Measurements from ENCODE around the gene LRRC53. TPM values are rescaled to one million over a fixed set of nuclear protein-coding genes. Genes with fewer than 3 reads are reported as not detected.

LRRC53 gene
- total and polyA plus RNA-seq, 2 of the 8 experiments (the other 6 are each of a cell fraction or from before 2014, with no cell fraction given) = not detected

- 94% methylated on average over 2 of the region's 2 CpGs; no CpG with 5 or more reads in 1 of the 2 experiments for WGBS, 2 experiments (ENCODE audit: extremely low coverage in 1 of 2, insufficient coverage in 1 of 2, insufficient read length in 1 of 2, insufficient replicate concordance in 2 of 2, low coverage in 1 of 2, low lambda C conversion rate in 2 of 2, missing lambda C conversion rate in 1 of 2)
- H3K56ac ChIP-seq (replicated peaks; ENCODE audit: insufficient read length, low read depth, low read length) = no peak overlapping the region
- no peak overlapping the region for H2AFZ ChIP-seq (ENCODE audit: low read length)
- H2BK12ac ChIP-seq (ENCODE audit: low read depth, low read length) = no peak overlapping the region
- H3K27me3 ChIP-seq (replicated peaks in 1 of 4; ENCODE audit: control insufficient read depth in 3 of 4, extremely low read depth in 1 of 4, insufficient read depth in 3 of 4, low read length in 3 of 4) = no peaks in the 10 kb centered on the region
- no peak overlapping the region for H4K91ac ChIP-seq (replicated peaks; ENCODE audit: insufficient read length, low read length)
- ChIA-PET POLR2A (ENCODE audit: partially characterized antibody) (no interaction called here), CTCF (ENCODE audit: partially characterized antibody) (interaction anchor here (1.4 to 1.6 kb wide), 2 partner anchors 11 to 80 kb away, joined by 3 to 4 read pairs; no protein-coding TSS in a partner anchor)
- no peak overlapping the region for H4K5ac ChIP-seq (ENCODE audit: insufficient read length, low read depth, low read length)
- no peaks in the 10 kb centered on the region for H3K4me1 ChIP-seq (replicated peaks in 1 of 4; ENCODE audit: control insufficient read depth in 3 of 4, insufficient read depth in 4 of 4, low read length in 3 of 4)
- H4K20me1 ChIP-seq (replicated peaks in 1 of 2; ENCODE audit: control insufficient read depth in 1 of 2, insufficient read depth in 2 of 2, low read length in 2 of 2) = no peaks in the 10 kb centered on the region
- no peak overlapping the region for H3K23ac ChIP-seq (ENCODE audit: insufficient read length)
- H2BK20ac ChIP-seq (ENCODE audit: low read length) = no peak overlapping the region
- H3K4ac ChIP-seq (replicated peaks; ENCODE audit: insufficient read length, low read depth, low read length) = no peak overlapping the region
- no peak overlapping the region for H2AK5ac ChIP-seq (ENCODE audit: low read depth, low read length)
- no peak overlapping the region for H2BK5ac ChIP-seq (ENCODE audit: low read depth, low read length)
- no peaks in the 10 kb centered on the region for H3K79me1 ChIP-seq (ENCODE audit: low read depth, low read length)
- no peak overlapping the region for H2BK15ac ChIP-seq (ENCODE audit: low read length)
- H3K36me3 ChIP-seq (ENCODE audit: control insufficient read depth in 2 of 4, insufficient read depth in 4 of 4, low read length in 3 of 4) = no peaks in the 10 kb centered on the region
- no peak overlapping the region for H3K18ac ChIP-seq (ENCODE audit: extremely low read depth, low read length)
- H3K23me2 ChIP-seq (ENCODE audit: low read depth, low read length) = no peaks in the 10 kb centered on the region
- no peak overlapping the region for H3K9ac ChIP-seq (replicated peaks in 1 of 4; ENCODE audit: extremely low read depth in 1 of 4, low read depth in 3 of 4, low read length in 3 of 4)
- no peak overlapping the region for H3K14ac ChIP-seq (ENCODE audit: insufficient read length)
- DNase-seq (ENCODE audit: low read depth in 1 of 2, low spot score in 2 of 2) = no peak
- no peak overlapping the region for H3K4me3 ChIP-seq (ENCODE audit: extremely low read depth in 1 of 4, insufficient read depth in 2 of 4, low read depth in 3 of 4, low read length in 4 of 4)
- H2BK120ac ChIP-seq (replicated peaks; ENCODE audit: low read depth, low read length) = no peak overlapping the region
- H3K27ac ChIP-seq (ENCODE audit: low read depth, low read length) = no peak overlapping the region
- H3K9me3 ChIP-seq (ENCODE audit: insufficient read depth in 2 of 2, low read depth in 1 of 2, low read length in 1 of 2) = no peaks in the 10 kb centered on the region
- no peaks in the 10 kb centered on the region for H3K79me2 ChIP-seq (ENCODE audit: control insufficient read depth in 1 of 2, insufficient read depth in 2 of 2, low read length in 2 of 2)
- H3K4me2 ChIP-seq (ENCODE audit: insufficient read depth in 1 of 2, low read depth in 2 of 2, low read length in 2 of 2) = no peak overlapping the region
- no peak for FAIRE-seq
- H4K8ac ChIP-seq (ENCODE audit: extremely low read depth, insufficient read depth, low read length) = no peak overlapping the region
- no peak for TF ChIP-seq KDM4A (IDR thresholded peaks at IDR 0.05; ENCODE audit: low read depth, low read length, severe bottlenecking)
- no peak for TF ChIP-seq HDAC2 (IDR thresholded peaks at IDR 0.05; ENCODE audit: borderline replicate concordance in 1 of 2, low read depth in 2 of 2, low read length in 2 of 2)
- no peak for TF ChIP-seq POLR2AphosphoS5 (IDR thresholded peaks at IDR 0.05; ENCODE audit: low read depth, low read length)
These were observed 88.9 kb downstream of the LRRC53 start for GRCh38 chr1:74423471-74423870.

All from H1 (cell line).